NCI-H128 (cell line): Measurements from ENCODE around the gene IFI6.
A peak's percentile ranks its signal among the peaks of the same experiment; 100 is the strongest.

Experiments used
- DNase-seq: peaks from one replicate; lab custom pipeline; 2025; ENCODE audit not compliant: unreplicated experiment; lab: John Stamatoyannopoulos, UW

The IFI6 gene

DNA sequence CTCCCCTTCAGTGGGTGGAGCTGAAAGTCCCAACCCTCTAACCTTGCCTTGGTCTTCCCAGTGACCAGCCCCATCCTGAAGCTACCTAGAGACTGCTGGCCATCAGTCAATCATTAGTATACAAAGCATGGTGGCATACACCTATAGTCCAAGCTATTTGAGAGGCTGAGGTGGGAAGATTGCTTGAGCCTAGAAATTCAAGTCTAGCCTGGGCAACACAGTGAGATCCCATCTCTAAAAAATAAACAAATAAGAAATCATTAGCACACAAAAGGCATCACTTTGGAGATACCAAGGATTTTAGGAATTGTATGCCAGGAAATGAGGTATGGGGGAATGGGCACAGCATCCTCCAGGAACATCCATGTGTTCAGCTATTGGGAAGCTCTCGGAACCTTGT lies 4.4 kb upstream of the IFI6 start:
- DNase-seq: no peak

DNA sequence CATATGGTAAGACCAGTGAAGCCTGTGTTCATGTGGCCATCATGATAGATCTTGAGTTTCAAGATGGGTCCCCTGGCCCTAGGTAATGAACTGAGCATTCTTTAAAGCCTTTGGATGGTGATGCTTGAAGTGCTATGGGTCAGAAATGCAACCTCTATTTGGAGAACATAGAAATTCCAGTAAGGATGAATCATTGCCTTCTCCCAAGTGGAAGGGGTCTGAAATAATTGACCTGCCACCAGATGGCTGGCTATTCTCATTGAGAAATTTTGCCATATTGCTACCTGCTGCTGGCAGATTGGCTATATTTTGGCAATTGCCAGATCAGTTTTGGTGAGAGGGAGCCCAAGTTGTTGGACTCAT lies 739 bp upstream of the IFI6 start:
- no peak for DNase-seq

DNA sequence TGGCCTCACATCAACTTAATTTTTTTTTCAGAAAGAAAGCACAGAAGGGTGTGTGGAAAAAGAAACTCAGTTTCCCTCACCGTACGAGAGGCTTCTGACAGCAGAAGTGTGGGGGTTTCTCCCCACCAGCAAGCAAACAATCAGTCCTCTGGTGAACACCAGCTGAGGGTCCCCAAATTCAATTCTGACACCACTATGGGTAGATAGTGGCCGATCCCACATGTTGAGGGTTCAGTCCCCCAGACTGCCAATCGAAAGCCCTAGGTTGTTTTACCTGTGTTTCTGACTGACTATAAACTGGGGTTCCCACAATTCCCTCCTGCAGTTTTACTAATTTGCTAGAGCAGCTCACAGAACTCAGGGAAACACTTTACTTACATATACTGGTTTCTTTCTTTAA lies 2.1 kb downstream of the IFI6 start:
- no peak for DNase-seq

DNA sequence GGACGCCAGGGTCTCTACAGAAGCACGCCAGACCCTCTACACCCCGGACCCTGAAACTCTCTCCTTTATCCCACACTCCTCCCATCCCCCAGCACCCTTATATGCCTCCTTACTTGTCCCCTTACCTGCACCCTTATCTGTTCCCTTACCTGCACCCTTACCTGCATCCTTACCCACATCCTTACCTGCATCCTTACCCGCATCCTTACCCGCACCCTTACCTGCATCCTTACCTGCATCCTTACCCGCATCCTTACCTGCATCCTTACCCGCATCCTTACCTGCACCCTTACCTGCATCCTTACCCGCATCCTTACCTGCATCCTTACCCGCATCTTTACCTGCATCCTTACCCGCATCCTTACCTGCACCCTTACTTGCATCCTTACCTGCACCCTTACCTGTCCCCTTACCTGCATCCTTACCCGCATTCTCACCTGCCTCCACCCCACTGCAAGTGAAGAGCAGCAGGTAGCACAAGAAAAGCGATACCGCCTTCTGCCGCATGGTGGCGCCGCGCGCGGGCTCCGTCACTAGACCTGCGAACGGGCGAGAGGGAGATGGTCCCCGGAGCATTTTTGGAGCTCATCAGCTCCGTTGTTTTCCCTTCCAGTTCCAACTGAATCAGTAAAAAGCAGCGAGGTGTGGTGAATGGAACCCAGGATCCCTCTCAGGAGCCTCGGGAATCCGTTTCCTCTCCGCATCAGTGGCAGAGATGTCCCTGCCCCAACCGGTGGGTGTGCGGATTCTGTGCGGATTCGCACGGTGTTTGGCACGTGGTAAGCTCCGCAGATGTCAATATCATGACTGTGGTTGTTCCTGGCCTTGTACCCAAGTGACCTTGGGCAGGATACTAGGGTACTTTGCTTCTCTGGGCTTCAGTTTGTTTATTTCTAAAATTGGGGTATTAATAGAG lies 2.9 kb downstream of the IFI6 start:
- DNase-seq: peak; percentile 62

DNA sequence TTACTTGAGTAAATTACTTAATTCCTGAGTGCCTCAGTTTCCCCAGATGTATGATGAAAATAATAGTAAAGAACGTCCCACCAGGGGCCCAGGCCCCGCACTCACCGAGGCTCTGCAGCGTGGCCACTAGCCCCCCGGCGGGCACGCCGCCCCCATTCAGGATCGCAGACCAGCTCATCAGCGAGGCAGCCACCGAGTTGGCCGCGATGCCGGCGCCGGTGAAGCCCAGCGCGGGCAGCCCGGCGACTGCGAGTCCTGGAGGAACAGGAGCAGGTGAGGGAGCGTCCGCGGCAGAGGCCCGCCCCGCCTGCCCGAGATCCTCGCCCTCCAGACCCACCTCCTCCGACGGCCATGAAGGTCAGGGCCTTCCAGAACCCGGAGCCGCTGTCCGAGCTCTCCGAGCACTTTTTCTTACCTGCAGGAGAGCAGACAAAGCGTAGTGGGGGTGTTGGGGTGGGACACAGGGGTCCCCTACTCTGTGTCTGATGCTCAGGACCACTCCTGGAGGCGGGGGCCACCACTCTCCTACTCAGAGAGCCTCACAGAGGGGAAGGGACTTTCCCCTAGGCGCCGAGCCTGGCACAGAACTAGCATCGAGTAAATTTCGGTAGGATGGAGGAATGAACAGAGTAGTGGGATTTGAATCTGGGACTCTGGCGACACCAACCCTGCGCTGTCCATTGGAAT lies 3.7 kb downstream of the IFI6 start:
- no peak for DNase-seq

DNA sequence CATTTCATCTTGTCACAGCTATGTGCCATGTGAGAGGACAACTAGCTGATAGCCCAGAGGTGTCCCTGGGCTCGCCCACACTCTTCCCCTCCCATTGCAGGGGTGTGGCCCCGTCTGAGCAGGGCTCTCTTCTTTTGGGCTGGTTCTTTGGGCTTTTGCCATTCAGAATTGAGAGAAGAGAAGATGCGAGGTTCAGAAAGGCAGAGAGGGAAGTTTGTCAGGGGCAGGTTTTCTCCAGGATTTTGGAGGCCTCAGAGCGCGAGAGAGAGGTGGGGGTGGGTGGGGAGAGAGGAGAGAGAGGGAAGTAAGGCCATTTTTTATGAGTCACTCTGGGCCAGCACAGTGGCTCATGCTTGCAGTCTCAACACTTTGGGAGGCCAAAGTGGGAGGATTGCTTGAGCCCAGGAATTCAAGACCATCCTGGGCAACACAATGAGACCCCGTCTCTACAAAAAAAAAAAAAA lies 5.2 kb downstream of the IFI6 start:
- DNase-seq: no peak

DNA sequence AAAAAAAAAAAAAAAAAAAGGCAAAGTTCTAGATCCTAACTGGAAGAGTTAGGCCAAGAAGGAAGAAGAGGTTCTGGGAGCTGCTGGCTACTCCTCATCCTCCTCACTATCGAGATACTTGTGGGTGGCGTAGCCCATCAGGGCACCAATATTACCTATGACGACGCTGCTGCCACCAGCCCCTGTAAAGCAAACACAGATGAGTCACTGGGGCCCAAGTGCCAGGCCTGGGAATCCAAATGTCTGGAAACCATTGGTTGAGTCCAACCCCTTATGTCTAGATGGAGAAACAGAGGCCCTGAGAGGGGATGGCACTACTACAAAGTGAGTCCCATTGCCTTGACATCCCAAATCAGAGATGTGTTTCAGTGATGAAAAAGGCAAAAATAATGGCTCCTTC lies 5.7 kb downstream of the IFI6 start:
- no peak for DNase-seq

DNA sequence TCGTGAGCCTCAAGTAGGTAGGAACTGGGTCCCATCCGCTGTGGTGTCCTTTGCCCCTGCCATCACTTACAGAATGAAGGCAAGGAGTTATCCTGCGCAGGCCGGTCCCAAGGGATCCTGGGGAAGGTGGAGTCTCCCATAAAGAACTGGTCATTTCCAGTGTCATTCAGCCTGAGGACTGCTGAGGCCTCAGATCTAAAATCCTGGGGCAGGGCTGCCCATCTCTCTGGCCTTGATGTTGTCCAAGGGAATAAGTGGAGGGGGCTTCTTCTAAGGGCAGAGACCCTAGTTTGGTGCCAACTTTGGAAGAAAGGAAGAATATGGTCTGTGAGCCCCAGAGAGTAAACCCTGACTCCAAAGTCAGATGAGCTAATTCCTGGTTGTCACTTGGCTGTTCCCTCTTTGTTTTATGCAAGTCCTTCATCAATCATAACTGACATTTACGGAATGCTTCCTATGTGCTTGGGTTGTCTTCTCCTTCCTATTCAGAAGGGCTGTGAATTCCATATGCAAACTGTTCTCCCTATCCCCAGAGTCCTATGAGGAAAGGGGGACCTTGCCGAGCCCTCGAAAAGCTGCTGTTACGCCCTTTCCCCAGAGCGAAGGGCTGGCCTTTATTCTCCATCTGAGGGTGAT lies 6.9 kb downstream of the IFI6 start:
- no peak for DNase-seq

DNA sequence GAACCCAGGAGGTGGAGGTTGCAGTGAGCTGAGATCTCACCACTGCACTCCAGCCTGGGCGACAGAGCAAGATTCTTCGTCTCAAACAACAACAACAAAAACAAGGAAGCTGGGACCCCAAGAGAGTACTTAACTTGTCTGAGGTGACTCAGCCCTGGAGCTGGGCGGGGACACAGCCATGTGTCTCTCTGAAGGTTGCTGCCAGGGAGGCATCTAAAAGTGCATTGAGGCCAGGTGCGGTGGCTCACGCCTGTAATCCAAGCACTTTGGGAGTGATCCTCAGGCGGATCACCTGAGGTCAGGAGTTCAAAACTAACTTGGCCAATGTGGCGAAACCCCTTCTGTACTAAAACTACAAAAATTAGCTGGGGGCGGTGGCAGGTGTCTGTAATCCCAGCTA lies 7.7 kb downstream of the IFI6 start:
- no peak for DNase-seq

DNA sequence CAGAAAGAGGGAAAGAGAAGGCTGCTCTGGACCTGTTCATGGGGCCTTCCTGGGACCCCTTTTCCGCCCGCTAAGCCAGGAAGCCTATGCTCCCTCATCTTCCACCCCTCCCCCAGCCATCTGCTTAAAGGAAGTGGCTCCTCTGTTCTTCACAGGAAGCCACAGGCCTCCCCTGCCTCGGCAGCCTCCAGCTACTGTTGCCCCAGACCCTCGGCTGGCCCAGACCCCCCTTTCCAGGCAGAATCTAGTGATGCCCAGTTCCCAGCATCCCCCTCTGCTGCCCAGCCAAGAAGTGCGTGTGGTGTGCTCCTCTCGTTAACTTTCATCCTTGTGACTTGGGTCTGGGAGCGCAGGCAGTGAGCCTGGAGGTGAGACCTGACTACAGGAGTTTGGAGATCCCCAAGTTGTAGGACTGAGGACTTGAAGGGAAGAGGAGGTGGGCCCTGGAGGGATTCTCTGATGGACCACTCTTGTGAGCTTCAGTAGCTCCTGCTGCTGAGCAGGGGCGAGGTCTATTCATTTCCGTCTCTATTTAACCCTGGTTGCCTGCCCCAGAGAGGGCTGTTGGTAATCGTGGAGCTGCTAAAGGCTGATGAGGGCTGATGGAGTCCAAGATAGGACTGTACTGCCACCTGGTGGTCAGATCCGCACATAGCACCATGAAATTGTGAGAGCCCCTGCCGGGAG lies 9.1 kb downstream of the IFI6 start:
- peak; percentile 91 for DNase-seq

DNA sequence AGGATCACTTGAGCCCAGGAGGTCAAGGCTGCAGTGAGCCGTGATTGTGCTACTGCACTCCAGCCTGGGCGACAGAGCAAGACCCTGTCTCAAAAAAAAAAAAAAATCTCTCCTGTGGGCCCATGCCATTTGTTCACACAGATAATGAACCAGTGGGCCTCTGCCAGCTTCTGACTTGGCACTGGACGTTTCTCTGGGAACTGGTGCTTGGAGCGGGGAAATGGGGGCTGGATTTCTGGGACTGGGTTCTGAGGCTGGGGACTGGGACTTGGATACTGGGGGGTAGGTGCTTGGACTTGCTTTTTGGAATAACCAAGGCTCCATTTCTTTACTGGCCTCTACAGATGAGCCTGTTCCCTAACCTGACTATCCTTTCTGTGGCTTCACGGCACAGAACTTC lies 9.7 kb downstream of the IFI6 start:
- no peak for DNase-seq

DNA sequence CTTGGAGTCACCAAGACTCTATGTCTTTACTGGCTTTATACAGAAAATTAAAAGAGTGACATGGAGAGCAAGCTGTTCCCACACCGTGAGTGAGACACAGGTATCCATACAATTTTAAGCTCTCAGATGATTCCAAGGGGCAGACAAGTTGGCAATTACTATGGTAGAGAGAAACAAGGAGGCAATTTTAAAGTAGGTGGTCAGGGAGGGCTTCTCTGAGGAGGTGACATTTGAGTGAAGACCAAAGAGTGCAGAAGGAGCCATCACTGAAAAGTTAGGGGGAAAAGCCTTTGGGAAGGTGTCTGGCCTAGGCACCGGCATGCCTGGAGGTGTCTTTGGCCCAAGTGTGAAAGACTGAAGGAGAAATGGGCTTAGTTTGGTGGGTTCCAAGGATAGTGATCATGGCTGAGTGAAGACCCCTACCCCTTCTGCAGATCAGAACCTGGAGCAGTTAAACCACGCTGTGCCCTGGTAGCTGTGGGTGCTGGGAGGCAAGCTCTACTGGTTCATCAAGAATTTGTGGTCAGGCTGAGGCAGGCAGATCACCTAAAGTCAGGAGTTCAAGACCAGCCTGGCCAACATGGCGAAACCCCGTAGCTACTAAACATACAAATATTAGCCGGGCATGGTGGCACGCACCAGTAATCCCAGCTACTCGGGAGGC lies 10.4 kb downstream of the IFI6 start:
- no peak for DNase-seq

DNA sequence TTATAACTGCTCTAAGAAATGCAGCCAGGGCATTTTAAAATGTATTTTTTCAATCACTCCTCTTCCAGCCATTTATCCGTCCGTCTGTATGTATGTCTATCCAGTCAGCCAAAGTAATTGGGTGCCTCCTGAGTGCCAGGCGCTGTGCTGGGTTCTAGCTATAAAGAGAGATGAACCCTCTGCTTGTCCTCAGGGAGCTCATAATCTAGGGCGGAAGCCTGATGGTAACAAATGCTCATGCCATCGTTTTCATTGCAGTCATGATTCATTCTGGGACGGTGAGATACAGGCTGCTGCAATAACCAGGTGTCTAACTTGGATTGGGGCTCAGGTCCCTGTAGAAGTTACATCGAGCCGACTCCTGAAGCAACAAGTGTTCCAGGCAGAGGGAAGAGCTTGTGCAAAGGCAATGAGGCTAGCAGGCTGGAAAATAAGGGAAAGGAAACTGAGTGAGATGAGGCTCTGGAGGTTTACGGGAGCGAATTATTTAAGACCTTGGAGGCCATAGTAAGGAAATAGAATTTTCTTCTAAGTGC lies 11.6 kb downstream of the IFI6 start:
- no peak for DNase-seq

DNA sequence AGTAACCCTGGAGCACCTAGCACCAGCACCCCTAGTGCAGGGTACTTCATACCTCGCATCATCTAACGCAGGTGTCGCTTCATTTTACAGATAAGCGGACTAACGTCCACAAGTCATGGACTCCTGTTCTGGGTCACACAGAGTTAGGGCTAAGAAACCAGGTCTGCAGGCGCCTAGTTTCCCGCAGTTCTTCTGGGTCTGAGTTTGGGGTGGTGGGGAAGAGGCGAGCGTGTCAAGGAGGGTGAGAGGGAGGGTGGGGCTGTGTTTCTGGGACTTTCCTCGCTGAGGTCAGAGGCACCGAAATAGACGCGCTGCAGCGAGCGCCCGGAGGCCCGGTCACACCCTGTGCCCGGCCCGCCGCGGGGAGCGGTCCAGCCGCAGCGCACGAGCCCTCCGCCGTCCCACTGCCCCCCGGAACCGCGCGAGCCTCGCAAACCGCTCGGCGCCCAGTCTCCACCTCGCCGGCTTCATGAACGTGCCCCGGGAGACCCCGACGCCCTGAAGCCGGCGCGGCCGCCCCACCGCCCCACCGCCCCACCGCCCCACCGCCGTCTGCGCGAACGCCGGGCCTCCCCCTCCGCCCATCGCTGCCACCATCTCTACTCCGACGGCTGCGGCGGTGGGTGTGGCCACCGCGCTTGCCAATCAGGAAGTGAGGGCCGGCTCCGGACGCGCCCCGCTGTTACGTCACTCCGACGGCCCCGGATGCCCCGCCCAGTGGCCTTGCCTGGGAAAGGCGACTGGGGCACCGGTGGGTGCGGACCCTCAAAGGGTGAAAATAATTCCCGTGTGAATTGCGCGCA lies 12.3 kb downstream of the IFI6 start:
- peak; percentile 84 for DNase-seq

DNA sequence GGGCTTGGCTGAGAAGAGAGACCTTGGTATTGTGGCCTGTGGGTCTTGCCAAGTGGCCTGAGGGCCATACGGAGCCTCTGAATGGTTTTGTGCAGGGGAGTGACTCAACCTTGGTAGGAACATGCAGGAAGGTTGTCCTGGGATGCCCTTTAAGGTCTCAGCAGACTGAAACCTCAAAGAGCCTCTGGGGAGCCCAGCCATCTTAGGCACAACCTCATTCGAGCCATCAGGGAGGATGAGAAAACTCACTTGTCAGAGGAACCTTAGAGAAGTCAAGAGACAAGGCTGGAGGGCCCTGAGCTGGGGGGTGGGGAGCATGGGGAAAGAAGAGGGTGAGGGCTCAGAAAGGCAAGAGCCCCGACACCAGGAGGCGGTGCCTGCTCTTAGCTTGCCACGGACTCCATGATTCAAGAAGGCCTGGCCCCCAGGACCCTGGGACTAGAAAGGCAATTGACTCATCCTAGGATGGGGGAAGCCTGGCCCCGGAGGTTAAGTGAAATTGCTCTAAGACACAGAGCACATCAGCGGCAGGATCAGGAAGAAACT lies 13.0 kb downstream of the IFI6 start:
- no peak for DNase-seq

DNA sequence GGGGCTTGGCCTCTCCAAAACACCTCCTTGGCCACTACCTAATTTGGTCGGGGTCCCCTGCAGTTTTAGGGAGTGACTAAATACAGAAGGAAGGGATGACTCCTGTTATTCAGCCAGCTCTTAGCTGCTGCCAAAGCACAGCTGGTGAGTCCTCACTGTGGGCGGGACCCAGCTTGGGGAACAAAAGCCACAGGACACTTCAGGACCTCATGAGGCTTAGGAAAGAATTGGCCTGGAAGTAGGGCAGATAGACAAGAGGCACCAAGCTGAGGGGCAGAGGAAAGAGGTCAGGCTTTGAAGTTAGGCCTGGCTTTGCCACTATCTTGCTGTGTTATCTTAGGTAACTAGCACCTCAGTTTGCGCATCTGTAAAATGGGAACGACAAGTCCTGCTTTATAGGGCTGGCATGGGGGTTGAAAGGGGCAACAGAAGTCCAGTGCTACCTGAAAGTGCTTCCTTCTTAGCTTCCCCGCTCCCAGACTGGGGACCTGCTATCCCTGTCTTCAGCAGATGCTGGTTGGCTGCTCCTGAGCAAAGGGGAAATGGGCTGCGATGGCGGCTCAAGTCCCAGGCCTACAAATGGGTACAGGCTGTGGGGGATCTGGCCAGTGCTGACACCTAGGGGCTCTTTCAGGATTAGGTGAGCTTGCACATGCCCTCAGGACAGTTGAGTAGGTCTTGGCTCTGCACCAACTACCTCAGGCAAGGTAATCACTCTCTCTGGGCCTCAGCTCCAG lies 15.7 kb downstream of the IFI6 start:
- DNase-seq: no peak

DNA sequence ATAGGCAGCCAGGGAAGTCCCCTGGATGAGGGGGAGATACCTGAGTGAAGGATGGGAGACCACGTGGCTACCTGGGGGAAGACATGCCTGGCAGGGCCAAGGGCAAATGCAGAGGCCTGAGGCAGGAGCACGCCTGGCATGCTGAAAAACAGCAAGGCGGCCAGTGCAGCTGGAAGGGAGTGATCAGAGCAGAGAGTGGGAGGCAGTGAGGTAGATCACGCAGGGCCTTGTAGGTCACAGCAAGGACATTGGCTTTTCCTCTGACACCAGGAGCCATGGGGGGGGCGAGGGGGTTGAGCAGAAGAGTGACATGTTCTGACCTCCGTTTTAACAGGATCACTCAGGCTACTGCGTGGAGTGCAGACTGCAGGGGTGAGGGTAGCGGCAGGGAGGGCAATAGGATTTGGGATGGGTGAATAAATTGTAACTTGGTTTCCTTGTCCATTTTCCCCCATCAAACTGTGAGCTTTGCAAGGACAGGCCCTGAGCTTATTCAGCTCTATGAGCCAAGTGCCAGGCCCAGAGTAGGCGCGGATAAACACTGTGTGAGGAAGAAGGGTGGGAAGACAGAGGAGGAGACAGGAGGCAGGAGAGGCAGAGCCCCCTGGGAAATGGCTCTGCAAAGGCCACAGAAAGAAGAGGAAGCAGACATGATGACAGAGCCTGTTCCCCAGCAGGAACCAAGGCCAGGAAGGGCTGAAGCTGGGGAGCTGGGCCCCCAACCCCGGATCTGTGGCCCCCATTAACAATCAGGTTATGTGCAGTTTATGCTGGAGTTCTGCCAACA lies 16.6 kb downstream of the IFI6 start:
- DNase-seq: no peak
